K562 (cell line): ENCODE data around the gene FGD6. TPM values are rescaled to one million over a fixed set of nuclear protein-coding genes. Genes with fewer than 3 reads are reported as not detected.
A peak's percentile ranks its signal among the peaks of the same experiment; 100 is the strongest.

ENCODE experiments used
- ARID1B ChIP-seq: fragments of 450-650 bp; IDR thresholded peaks from 2 replicates; pipeline ENCODE4 v1.6.1; 2016; ENCODE audit warnings: antibody characterized with exemption, mild to moderate bottlenecking, inconsistent platforms
- BHLHE40 ChIP-seq: IDR thresholded peaks from 2 replicates; pipeline ENCODE4 v1.6.1; 2011; ENCODE audit warnings: low read length, improper control_type of control experiment
- CBFB ChIP-seq: sonication (generic); formaldehyde crosslinking; IDR thresholded peaks from 2 replicates; pipeline ENCODE4 v1.4.0; 2020; ENCODE audit warnings: mild to moderate bottlenecking, missing genetic modification reagents
- CHD4 ChIP-seq: fragments of 200-600 bp; sonication (generic); IDR thresholded peaks from 3 replicates; pipeline ENCODE4 v1.6.1; 2012; ENCODE audit warnings: low read depth, mild to moderate bottlenecking, mixed read lengths, low read length, inconsistent platforms; ENCODE audit not compliant: insufficient read depth, insufficient replicate concordance, poor library complexity, severe bottlenecking
- CXXC5 ChIP-seq: fragments of 250-450 bp; sonication (Bioruptor Pico); IDR thresholded peaks from 2 replicates; pipeline ENCODE4 v1.8.0; 2022; ENCODE audit warnings: inconsistent platforms, mild to moderate bottlenecking, moderate library complexity
- GABPB1 ChIP-seq: sonication (generic); formaldehyde crosslinking; IDR thresholded peaks from 2 replicates; pipeline ENCODE4 v1.8.0; 2022; ENCODE audit warnings: mild to moderate bottlenecking, missing genetic modification reagents
- HDAC1 ChIP-seq, 2 experiments: fragments of 450-650 bp; IDR thresholded peaks; 2 replicates each; pipeline ENCODE4 v1.6.1; 2016 to 2017; ENCODE audit warnings: inconsistent platforms in 1 of 2, mild to moderate bottlenecking in 1 of 2, moderate library complexity in 1 of 2
- HMGN3 ChIP-seq: IDR thresholded peaks from 2 replicates; pipeline ENCODE4 v1.6.1; 2011; ENCODE audit warnings: borderline replicate concordance, low read depth, mild to moderate bottlenecking, mixed read lengths, low read length; ENCODE audit not compliant: insufficient read length; ENCODE audit errors: extremely low read depth
- HOXB6 ChIP-seq: fragments of 250-450 bp; sonication (Bioruptor Pico); IDR thresholded peaks from 2 replicates; pipeline ENCODE4 v1.5.1; 2022; ENCODE audit warnings: mild to moderate bottlenecking, borderline replicate concordance
- LARP7 ChIP-seq: fragments of 450-650 bp; IDR thresholded peaks from 2 replicates; pipeline ENCODE4 v1.6.1; 2016
- MAFG ChIP-seq: fragments of 450-650 bp; conservative IDR thresholded peaks from 2 replicates; pipeline ENCODE4 v1.6.1; 2016; ENCODE audit warnings: missing genetic modification characterization, missing compliant biosample characterization
- MAFK ChIP-seq: IDR thresholded peaks from 2 replicates; pipeline ENCODE4 v1.6.1; 2011; ENCODE audit warnings: low read length, improper control_type of control experiment
- MCM2 ChIP-seq: fragments of 450-650 bp; IDR thresholded peaks from 2 replicates; pipeline ENCODE4 v1.6.1; 2017; ENCODE audit warnings: low read depth, mild to moderate bottlenecking
- NEUROD1 ChIP-seq: fragments of 150-350 bp; IDR thresholded peaks from 2 replicates; pipeline ENCODE4 v1.6.1; 2014; ENCODE audit warnings: borderline replicate concordance, low read length, low read depth; ENCODE audit not compliant: partially characterized antibody
- NRF1 ChIP-seq, 2 experiments: fragments of 450-650 bp; IDR thresholded peaks in 1 of 2; conservative IDR thresholded peaks in 1 of 2; 2 replicates each; pipeline ENCODE4 v1.6.1; 2014; ENCODE audit warnings: mild to moderate bottlenecking in 2 of 2
- PRMT5 ChIP-seq: sonication (generic); formaldehyde crosslinking; IDR thresholded peaks from 2 replicates; pipeline ENCODE4 v1.5.0; 2020; ENCODE audit warnings: missing genetic modification reagents
- RAD51 ChIP-seq: fragments of 450-650 bp; IDR thresholded peaks from 2 replicates; pipeline ENCODE4 v1.7.1; 2016; ENCODE audit warnings: low read depth, mild to moderate bottlenecking, borderline replicate concordance
- SAP30 ChIP-seq: fragments of 200-600 bp; sonication (generic); IDR thresholded peaks from 2 replicates; pipeline ENCODE4 v1.6.1; 2012; ENCODE audit warnings: borderline replicate concordance, low read depth, mild to moderate bottlenecking, moderate library complexity, low read length, control low read depth, inconsistent platforms; ENCODE audit not compliant: insufficient read depth, poor library complexity, severe bottlenecking
- STAT5B ChIP-seq: fragments of 250-450 bp; sonication (Bioruptor Pico); IDR thresholded peaks from 2 replicates; pipeline ENCODE4 v1.8.0; 2021; ENCODE audit warnings: mild to moderate bottlenecking, inconsistent platforms
- ZKSCAN1 ChIP-seq: fragments of 150-350 bp; IDR thresholded peaks from 2 replicates; pipeline ENCODE4 v1.6.1; 2016; ENCODE audit warnings: low read depth, low read length
- ZNF121 ChIP-seq: sonication (generic); formaldehyde crosslinking; conservative IDR thresholded peaks from 2 replicates; pipeline ENCODE4 v1.8.0; 2022; ENCODE audit warnings: missing genetic modification reagents
- ZNF174 ChIP-seq: fragments of 250-450 bp; sonication (Bioruptor Pico); IDR thresholded peaks from 2 replicates; pipeline ENCODE4 v1.4.0; 2020; ENCODE audit warnings: mild to moderate bottlenecking
- ZNF24 ChIP-seq: fragments of 450-650 bp; IDR thresholded peaks from 2 replicates; pipeline ENCODE4 v1.6.1; 2016
- ZNF778 ChIP-seq: fragments of 450-650 bp; formaldehyde crosslinking; IDR thresholded peaks from 2 replicates; pipeline ENCODE4 v1.4.0; 2020; ENCODE audit warnings: mild to moderate bottlenecking, moderate library complexity
- polyA plus RNA-seq, 8 experiments: library from polyadenylated mRNA; depleted of rRNA in 4 of 8; stranded (reverse) in 5 of 8; unstranded in 3 of 8; fragments of >200 nt; fragmentation: Nextera tagmentation in 2 of 8; fragmentation: Illumina TruSeq in 1 of 8; extraction: Ambion mirVana in 2 of 8; extraction: Trizol in 1 of 8; gene quantifications; 2 replicates each; pipeline versions ENCODE4 v1.2.1 to v1.2.3, GENCODE V29; 2011 to 2014; ENCODE audit warnings: inconsistent platforms in 1 of 8, missing spikeins in 1 of 8
- total RNA-seq, 7 experiments: library from RNA; depleted of rRNA in 6 of 7; stranded (reverse); fragments of >200 nt in 6 of 7; fragmentation: Illumina TruSeq in 2 of 7; extraction: Trizol in 2 of 7; gene quantifications; 2 replicates each; pipeline versions ENCODE4 v1.2.1 to v1.2.3, GENCODE V29; 2011 to 2021; ENCODE audit warnings: low replicate concordance in 1 of 7
- TF ChIP-seq, protein P1 (sequence below): fragments of 450-650 bp; IDR thresholded peaks from 2 replicates; pipeline ENCODE4 v1.6.1; 2016; ENCODE audit warnings: mild to moderate bottlenecking
- TF ChIP-seq, protein P2 (sequence below): IDR thresholded peaks from 2 replicates; pipeline ENCODE4 v1.6.1; 2014; ENCODE audit warnings: antibody characterized with exemption

FGD6 gene
- total and polyA plus RNA-seq, 9 of the 15 experiments (the other 6 are each of a cell fraction or from before 2014, with no cell fraction given), result 1.5 to 11.1 (median 5.8) TPM

DNA sequence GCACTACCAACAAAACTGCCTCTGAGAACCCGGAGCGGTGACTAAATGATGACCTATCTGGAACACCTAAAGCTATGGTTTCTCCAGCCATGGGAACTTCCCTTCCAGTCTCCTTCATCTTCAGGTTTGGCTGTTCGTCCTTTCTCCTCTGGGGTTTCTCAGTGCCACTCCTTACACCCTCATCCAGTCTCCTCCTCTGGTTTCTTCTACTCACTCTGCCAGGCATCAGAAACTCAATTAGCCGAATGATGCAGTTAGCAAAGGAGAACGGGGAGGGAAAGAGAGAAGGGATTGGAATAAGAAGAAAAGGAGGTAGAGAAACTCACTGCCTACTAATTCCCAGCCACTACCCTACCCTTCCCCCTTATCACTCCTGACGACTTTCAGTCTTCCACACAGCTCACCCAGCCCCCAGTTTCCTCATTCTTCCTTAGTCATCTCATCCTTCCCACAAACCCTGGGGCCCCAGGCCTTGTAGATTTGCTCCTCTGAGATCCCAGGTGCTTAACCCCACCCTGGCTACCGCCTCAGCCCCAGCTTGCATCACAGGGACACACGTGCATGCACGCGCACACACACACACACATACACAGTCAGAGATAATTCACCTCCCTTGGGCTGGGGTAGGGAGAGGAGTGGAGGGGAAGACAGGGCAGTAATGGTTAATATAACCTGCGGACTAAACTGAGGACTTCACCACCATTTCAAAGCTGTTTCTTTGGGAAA, 13.0 kb downstream of the FGD6 start (continued):
- TF ChIP-seq NRF1 (conservative IDR thresholded peaks at IDR 0.05 in 1 of 2, IDR thresholded peaks at IDR 0.05 in 1 of 2) (peak; percentile 58 to 68), ZKSCAN1 (no peak; the same call in 1 of the 2 replicates), STAT5B (no peak), CBFB (CRISPR knock-in tag) (no peak), BHLHE40 (peak; percentile 99), HDAC1 (IDR thresholded peaks at IDR 0.05) (peak in 1 of 2 experiments; percentile 95; a peak in 2 of 4 replicates), MAFK (peak; percentile 80), LARP7 (peak; percentile 41; the same call in 1 of the 2 replicates), ZNF24 (no peak), MAFG (peak; percentile 84), RAD51 (no peak), SAP30 (no peak), PRMT5 (CRISPR knock-in tag) (no peak), GABPB1 (CRISPR knock-in tag) (no peak), ZNF778 (CRISPR knock-in tag) (no peak), HOXB6 (CRISPR knock-in tag) (no peak), HMGN3 (no peak), MCM2 (no peak), ARID1B (peak; percentile 88), ZNF121 (CRISPR knock-in tag) (no peak), CHD4 (no peak), NEUROD1 (peak; percentile 58), CXXC5 (CRISPR knock-in tag) (peak; percentile 77), ZNF174 (CRISPR knock-in tag) (no peak)
- TF ChIP-seq, protein P1, sequence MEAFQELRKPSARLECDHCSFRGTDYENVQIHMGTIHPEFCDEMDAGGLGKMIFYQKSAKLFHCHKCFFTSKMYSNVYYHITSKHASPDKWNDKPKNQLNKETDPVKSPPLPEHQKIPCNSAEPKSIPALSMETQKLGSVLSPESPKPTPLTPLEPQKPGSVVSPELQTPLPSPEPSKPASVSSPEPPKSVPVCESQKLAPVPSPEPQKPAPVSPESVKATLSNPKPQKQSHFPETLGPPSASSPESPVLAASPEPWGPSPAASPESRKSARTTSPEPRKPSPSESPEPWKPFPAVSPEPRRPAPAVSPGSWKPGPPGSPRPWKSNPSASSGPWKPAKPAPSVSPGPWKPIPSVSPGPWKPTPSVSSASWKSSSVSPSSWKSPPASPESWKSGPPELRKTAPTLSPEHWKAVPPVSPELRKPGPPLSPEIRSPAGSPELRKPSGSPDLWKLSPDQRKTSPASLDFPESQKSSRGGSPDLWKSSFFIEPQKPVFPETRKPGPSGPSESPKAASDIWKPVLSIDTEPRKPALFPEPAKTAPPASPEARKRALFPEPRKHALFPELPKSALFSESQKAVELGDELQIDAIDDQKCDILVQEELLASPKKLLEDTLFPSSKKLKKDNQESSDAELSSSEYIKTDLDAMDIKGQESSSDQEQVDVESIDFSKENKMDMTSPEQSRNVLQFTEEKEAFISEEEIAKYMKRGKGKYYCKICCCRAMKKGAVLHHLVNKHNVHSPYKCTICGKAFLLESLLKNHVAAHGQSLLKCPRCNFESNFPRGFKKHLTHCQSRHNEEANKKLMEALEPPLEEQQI, result no peak; the same call in 1 of the 2 replicates
- TF ChIP-seq, protein P2, sequence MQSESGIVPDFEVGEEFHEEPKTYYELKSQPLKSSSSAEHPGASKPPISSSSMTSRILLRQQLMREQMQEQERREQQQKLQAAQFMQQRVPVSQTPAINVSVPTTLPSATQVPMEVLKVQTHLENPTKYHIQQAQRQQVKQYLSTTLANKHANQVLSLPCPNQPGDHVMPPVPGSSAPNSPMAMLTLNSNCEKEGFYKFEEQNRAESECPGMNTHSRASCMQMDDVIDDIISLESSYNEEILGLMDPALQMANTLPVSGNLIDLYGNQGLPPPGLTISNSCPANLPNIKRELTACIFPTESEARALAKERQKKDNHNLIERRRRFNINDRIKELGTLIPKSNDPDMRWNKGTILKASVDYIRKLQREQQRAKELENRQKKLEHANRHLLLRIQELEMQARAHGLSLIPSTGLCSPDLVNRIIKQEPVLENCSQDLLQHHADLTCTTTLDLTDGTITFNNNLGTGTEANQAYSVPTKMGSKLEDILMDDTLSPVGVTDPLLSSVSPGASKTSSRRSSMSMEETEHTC, result no peak
